Sigmoid colon (tissue), 4 donors: Measurements from ENCODE around the gene KIF22.

Source experiments
- CTCF ChIP-seq, 4 experiments: fragments of 450-650 bp in 3 of 4; fragments of 200-600 bp in 1 of 4; IDR thresholded peaks; one replicate each; pipeline ENCODE4 v1.5.1; 2016 to 2019; ENCODE audit warnings: antibody characterized with exemption in 4 of 4, mild to moderate bottlenecking in 3 of 4, moderate library complexity in 2 of 4
- POLR2AphosphoS5 ChIP-seq, 4 donors: sonication (generic); formaldehyde crosslinking; IDR thresholded peaks; one replicate each; pipeline ENCODE4 v1.6.1; 2017; ENCODE audit warnings: antibody characterized with exemption in 4 of 4

GRCh38 chr16:29854520-29855100 is 64.1 kb downstream of the KIF22 start:
- TF ChIP-seq CTCF (IDR thresholded peaks at IDR 0.05) (no peak), POLR2AphosphoS5 (IDR thresholded peaks at IDR 0.05) (no peak)
